PC-9 (cell line): Measurements from ENCODE around the gene CACNA1A.
"Not testable (repeated sequence)": the region's sequence is repeated elsewhere in the genome, so short reads cannot be mapped to it uniquely, and the experiment has no call there.

Source experiments
- EZH2 ChIP-seq: fragments of 200-600 bp; sonication (generic); IDR thresholded peaks from 2 replicates; pipeline ENCODE4 v1.8.0; 2017; ENCODE audit warnings: antibody characterized with exemption, low read depth
- TF ChIP-seq, protein P1 (sequence below): fragments of 200-600 bp; sonication (generic); conservative IDR thresholded peaks from 2 replicates; pipeline ENCODE4 v1.6.1; 2017; ENCODE audit warnings: mixed run types, antibody characterized with exemption, mild to moderate bottlenecking, moderate library complexity

DNA sequence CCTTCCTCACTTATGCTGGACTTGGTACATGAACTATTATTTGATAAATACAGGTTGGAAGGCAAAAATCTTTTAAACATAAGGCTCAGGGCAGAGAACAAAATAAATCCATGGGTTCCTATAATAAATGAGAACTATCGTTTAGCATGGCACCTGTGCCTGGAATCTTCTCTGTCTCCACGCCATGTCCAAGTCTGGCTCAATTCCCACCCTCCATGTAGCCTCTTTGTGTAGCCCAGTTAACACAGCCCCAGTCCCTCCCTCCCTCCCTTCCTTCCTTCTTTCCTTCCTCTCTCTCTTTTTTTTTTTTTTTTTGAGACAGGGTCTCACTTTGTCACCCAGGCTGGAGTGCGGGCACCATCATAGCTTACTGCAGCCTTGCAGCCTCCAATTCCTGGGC lies 144.6 kb downstream of the CACNA1A start:
- TF ChIP-seq, protein P1, sequence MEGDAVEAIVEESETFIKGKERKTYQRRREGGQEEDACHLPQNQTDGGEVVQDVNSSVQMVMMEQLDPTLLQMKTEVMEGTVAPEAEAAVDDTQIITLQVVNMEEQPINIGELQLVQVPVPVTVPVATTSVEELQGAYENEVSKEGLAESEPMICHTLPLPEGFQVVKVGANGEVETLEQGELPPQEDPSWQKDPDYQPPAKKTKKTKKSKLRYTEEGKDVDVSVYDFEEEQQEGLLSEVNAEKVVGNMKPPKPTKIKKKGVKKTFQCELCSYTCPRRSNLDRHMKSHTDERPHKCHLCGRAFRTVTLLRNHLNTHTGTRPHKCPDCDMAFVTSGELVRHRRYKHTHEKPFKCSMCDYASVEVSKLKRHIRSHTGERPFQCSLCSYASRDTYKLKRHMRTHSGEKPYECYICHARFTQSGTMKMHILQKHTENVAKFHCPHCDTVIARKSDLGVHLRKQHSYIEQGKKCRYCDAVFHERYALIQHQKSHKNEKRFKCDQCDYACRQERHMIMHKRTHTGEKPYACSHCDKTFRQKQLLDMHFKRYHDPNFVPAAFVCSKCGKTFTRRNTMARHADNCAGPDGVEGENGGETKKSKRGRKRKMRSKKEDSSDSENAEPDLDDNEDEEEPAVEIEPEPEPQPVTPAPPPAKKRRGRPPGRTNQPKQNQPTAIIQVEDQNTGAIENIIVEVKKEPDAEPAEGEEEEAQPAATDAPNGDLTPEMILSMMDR: not testable (repeated sequence)
- not testable (repeated sequence) for TF ChIP-seq EZH2
